ENCODE measurements around the gene OR6S1. TPM values are rescaled to one million over a fixed set of nuclear protein-coding genes. Genes with fewer than 3 reads are reported as not detected.

Gene OR6S1
- total RNA-seq, 2 experiments from 2014 or later, result not detected

GRCh38 chr14:20680363-20680762 lies 38.9 kb upstream of the OR6S1 start:
- intact Hi-C loops (cut with micrococcal nuclease; ENCODE audit: unreplicated experiment), result loop anchor here (5.0 to 10.0 kb wide), 4 partner anchors 218 to 424 kb away; partner anchors contain the start of genes PIP4P1 and TMEM253
- DNase-seq (ENCODE audit: low spot score), result no peak
- Histone ChIP-seq H3K79me2 (ENCODE audit: insufficient read depth, low read depth, low read length) (no peaks in the 10 kb centered on the region), H3K4me3 (ENCODE audit: low read depth, low read length, poor library complexity, severe bottlenecking) (peak overlapping the region; percentile 74), H3K4me2 (ENCODE audit: low read length) (peak overlapping the region; percentile 94), H3K9me2 (ENCODE audit: insufficient read depth, low read length) (no peaks in the 10 kb centered on the region), H3K9me3 (ENCODE audit: low read length) (no peaks in the 10 kb centered on the region), H2AFZ (ENCODE audit: low read length) (no peak overlapping the region), H3K27ac (ENCODE audit: low read depth, low read length, poor library complexity, severe bottlenecking) (no peak overlapping the region), H3K36me3 (ENCODE audit: insufficient read depth, low read length) (no peaks in the 10 kb centered on the region), H4K20me1 (ENCODE audit: insufficient read depth, low read length) (peaks cover 6% of the 10 kb centered on the region; the same call in 1 of the 2 replicates), H3K4me1 (ENCODE audit: insufficient read depth, low read length, poor library complexity, severe bottlenecking) (peaks cover 42% of the 10 kb centered on the region)
- no TSS peak for BruUV-seq (replicated peaks)
- no peak for TF ChIP-seq CTCF (conservative IDR thresholded peaks at IDR 0.05; ENCODE audit: low read length)
- ChIA-PET POLR2A (interaction anchor here (0.6 to 2.5 kb wide), 5 partner anchors 11 to 293 kb away, joined by 3 to 9 read pairs (median 6); no protein-coding TSS in a partner anchor), CTCF (ENCODE audit: unreplicated experiment) (no interaction called here)

DNA sequence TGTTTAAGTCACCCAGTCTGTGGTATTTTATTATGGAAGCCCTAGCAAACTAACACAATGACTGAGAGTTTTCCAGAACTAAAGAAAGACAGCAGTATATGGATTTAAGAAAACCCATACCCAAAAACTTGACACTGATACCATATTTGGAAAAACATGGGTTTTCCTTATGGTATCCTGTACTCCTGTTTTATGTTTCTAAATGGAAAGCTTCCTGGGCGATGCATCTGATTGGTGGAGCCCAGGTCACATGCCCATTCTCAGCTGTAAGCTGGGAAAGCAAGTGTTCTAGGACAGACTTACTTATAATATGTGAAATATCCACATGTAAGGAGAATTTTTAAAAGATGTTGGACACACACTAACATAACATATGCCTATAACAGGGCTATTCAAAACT lies 38.4 kb upstream of the OR6S1 start:
- H3K9me3 ChIP-seq (ENCODE audit: low read length), result no peaks in the 10 kb centered on the region
- no peak overlapping the region for H3K27ac ChIP-seq (ENCODE audit: low read depth, low read length, poor library complexity, severe bottlenecking)
- no peaks in the 10 kb centered on the region for H3K9me2 ChIP-seq (ENCODE audit: insufficient read depth, low read length)
- H4K20me1 ChIP-seq (ENCODE audit: insufficient read depth, low read length), result peaks cover 6% of the 10 kb centered on the region; the same call in 1 of the 2 replicates
- peaks cover 42% of the 10 kb centered on the region for H3K4me1 ChIP-seq (ENCODE audit: insufficient read depth, low read length, poor library complexity, severe bottlenecking)
- intact Hi-C loops (cut with micrococcal nuclease; ENCODE audit: unreplicated experiment), result loop anchor here (5.0 to 10.0 kb wide), 4 partner anchors 218 to 425 kb away; partner anchors contain the start of genes PIP4P1 and TMEM253
- peak overlapping the region; percentile 94 for H3K4me2 ChIP-seq (ENCODE audit: low read length)
- H3K36me3 ChIP-seq (ENCODE audit: insufficient read depth, low read length), result no peaks in the 10 kb centered on the region
- H3K4me3 ChIP-seq (ENCODE audit: low read depth, low read length, poor library complexity, severe bottlenecking), result peak overlapping the region; percentile 74
- DNase-seq (ENCODE audit: low spot score), result no peak
- CTCF ChIA-PET (ENCODE audit: unreplicated experiment), result interaction anchor here (0.7 kb wide), 1 partner anchor 15 kb away, joined by 4 read pairs; no protein-coding TSS in a partner anchor
- H2AFZ ChIP-seq (ENCODE audit: low read length), result no peak overlapping the region
- H3K79me2 ChIP-seq (ENCODE audit: insufficient read depth, low read depth, low read length), result no peaks in the 10 kb centered on the region
- BruUV-seq (replicated peaks), result no TSS peak
- POLR2A ChIA-PET, result interaction anchor here (0.8 to 2.5 kb wide), 3 partner anchors 12 to 293 kb away, joined by 3 to 9 read pairs (median 6); no protein-coding TSS in a partner anchor
- no peak for TF ChIP-seq CTCF (conservative IDR thresholded peaks at IDR 0.05; ENCODE audit: low read length)
- TF ChIP-seq EZH2phosphoT487 (IDR thresholded peaks at IDR 0.05; ENCODE audit: borderline replicate concordance, low read depth, low read length), result no peak

DNA sequence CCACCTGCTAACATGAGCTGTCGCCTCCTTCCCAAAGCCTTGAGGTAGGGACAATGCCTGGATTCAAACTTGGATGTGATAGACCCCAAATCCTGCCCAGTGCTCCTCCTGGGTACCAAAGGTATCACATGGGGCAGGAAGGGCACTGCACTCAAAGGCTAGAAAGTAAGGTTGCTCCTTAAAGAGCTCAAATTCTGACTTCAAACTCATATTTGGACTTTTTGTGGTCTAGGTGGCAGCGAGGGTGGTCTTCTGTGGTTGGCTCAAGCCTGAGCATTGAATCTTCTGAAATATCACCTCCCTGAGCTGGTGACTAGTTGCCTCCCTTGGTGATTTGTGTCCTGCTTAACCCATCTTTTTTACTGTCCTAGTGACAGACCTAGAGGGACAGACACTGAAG lies 34.6 kb upstream of the OR6S1 start:
- BruUV-seq (replicated peaks), result no TSS peak
- Histone ChIP-seq H4K20me1 (ENCODE audit: insufficient read depth, low read length) (peaks cover 6% of the 10 kb centered on the region; the same call in 1 of the 2 replicates), H3K36me3 (ENCODE audit: insufficient read depth, low read length) (no peaks in the 10 kb centered on the region), H3K79me2 (ENCODE audit: insufficient read depth, low read depth, low read length) (no peaks in the 10 kb centered on the region), H2AFZ (ENCODE audit: low read length) (no peak overlapping the region), H3K4me3 (ENCODE audit: low read depth, low read length, poor library complexity, severe bottlenecking) (no peak overlapping the region), H3K9me3 (ENCODE audit: low read length) (no peaks in the 10 kb centered on the region), H3K9me2 (ENCODE audit: insufficient read depth, low read length) (no peaks in the 10 kb centered on the region), H3K4me2 (ENCODE audit: low read length) (no peak overlapping the region), H3K4me1 (ENCODE audit: insufficient read depth, low read length, poor library complexity, severe bottlenecking) (peaks cover 16% of the 10 kb centered on the region), H3K27ac (ENCODE audit: low read depth, low read length, poor library complexity, severe bottlenecking) (no peak overlapping the region)
- POLR2A ChIA-PET, result interaction anchor here (0.6 kb wide), 1 partner anchor 287 kb away, joined by 3 read pairs; no protein-coding TSS in a partner anchor
- DNase-seq (ENCODE audit: low spot score), result no peak
- CTCF ChIA-PET (ENCODE audit: unreplicated experiment), result no interaction called here
- no peak for TF ChIP-seq CTCF (conservative IDR thresholded peaks at IDR 0.05; ENCODE audit: low read length)
- TF ChIP-seq EZH2phosphoT487 (IDR thresholded peaks at IDR 0.05; ENCODE audit: borderline replicate concordance, low read depth, low read length), result no peak
- intact Hi-C loops (cut with micrococcal nuclease; ENCODE audit: unreplicated experiment), result no loop called here
